Measurements from ENCODE around the gene FBL.

- TF ChIP-seq CTCF (IDR thresholded peaks at IDR 0.05; ENCODE audit: insufficient read depth, low read length, poor library complexity, severe bottlenecking) (no peak), EZH2phosphoT487 (conservative IDR thresholded peaks at IDR 0.05; ENCODE audit: low read length) (no peak)
Observed at GRCh38 chr19:39825531-39826076, 20.6 kb downstream of the FBL start.

Data from SU-DHL-6 (cell line).